HEK293 (cell line): Measurements from ENCODE around the gene HDAC1.

Experiments
- CTCF ChIA-PET: fragments of 350-600 bp; formaldehyde crosslinking; extraction: SDS; loops from one replicate; lab custom pipeline; 2021; ENCODE audit warnings: antibody characterized with exemption; lab: Yijun Ruan, JAX
- POLR2A ChIA-PET: fragments of 300-600 bp; formaldehyde crosslinking; extraction: SDS; loops from one replicate; lab custom pipeline; 2020; ENCODE audit warnings: antibody characterized with exemption, inconsistent platforms; lab: Yijun Ruan, JAX
- H3K27ac ChIP-seq: fragments of 200-500 bp; sonication (Bioruptor generic); 2 replicates; pipeline ENCODE4 v1.5.1; 2014; ENCODE audit warnings: low read depth, low read length, control low read depth, inconsistent platforms; ENCODE audit errors: extremely low read depth
- H3K36me3 ChIP-seq, 2 experiments: fragments of 200-500 bp in 1 of 2; sonication (Bioruptor generic) in 1 of 2; 1 replicate in 1 of 2; 2 replicates in 1 of 2; pipeline ENCODE4 v1.5.1; 2014 to 2017; ENCODE audit warnings: inconsistent platforms in 2 of 2, low read length in 2 of 2; ENCODE audit not compliant: control insufficient read depth in 2 of 2, insufficient read depth in 1 of 2
- H3K4me1 ChIP-seq: fragments of 200-500 bp; sonication (Bioruptor generic); 2 replicates; pipeline ENCODE4 v1.5.1; 2014; ENCODE audit warnings: mild to moderate bottlenecking, low read length, inconsistent platforms; ENCODE audit not compliant: control insufficient read depth, insufficient read depth
- H3K4me3 ChIP-seq: 2 replicates; pipeline ENCODE4 v1.5.1; 2011; ENCODE audit warnings: low read depth, mild to moderate bottlenecking, control low read depth, low read length, moderate library complexity
- H3K9me3 ChIP-seq: fragments of 200-500 bp; sonication (Bioruptor generic); 2 replicates; pipeline ENCODE4 v1.5.1; 2014; ENCODE audit warnings: low read depth, low read length, inconsistent platforms; ENCODE audit not compliant: control insufficient read depth, insufficient read depth
- FEZF1 ChIP-seq: fragments of 450-650 bp; formaldehyde crosslinking; IDR thresholded peaks from 2 replicates; pipeline ENCODE4 v1.5.1; 2016; ENCODE audit warnings: missing biosample characterization, missing genetic modification characterization
- GLIS1 ChIP-seq: fragments of 450-650 bp; formaldehyde crosslinking; IDR thresholded peaks from 2 replicates; pipeline ENCODE4 v1.5.1; 2016; ENCODE audit warnings: missing biosample characterization, missing genetic modification characterization
- TRIM28 ChIP-seq: IDR thresholded peaks from 2 replicates; pipeline ENCODE4 v1.6.1; 2011; ENCODE audit warnings: low read length, control low read depth, borderline replicate concordance
- WT1 ChIP-seq: fragments of 450-650 bp; formaldehyde crosslinking; IDR thresholded peaks from 2 replicates; pipeline ENCODE4 v1.5.1; 2016; ENCODE audit warnings: missing biosample characterization, missing genetic modification characterization
- YY2 ChIP-seq: fragments of 450-650 bp; formaldehyde crosslinking; IDR thresholded peaks from 2 replicates; pipeline ENCODE4 v1.5.1; 2016; ENCODE audit warnings: missing biosample characterization, missing genetic modification characterization
- ZBTB17 ChIP-seq: fragments of 450-650 bp; formaldehyde crosslinking; IDR thresholded peaks from 2 replicates; pipeline ENCODE4 v1.5.1; 2016; ENCODE audit warnings: missing biosample characterization, missing genetic modification characterization
- ZFP41 ChIP-seq: fragments of 450-650 bp; formaldehyde crosslinking; IDR thresholded peaks from 2 replicates; pipeline ENCODE4 v1.5.1; 2016; ENCODE audit warnings: missing biosample characterization, missing genetic modification characterization, borderline replicate concordance
- ZNF146 ChIP-seq: fragments of 450-650 bp; formaldehyde crosslinking; IDR thresholded peaks from 2 replicates; pipeline ENCODE4 v1.5.1; 2016; ENCODE audit warnings: missing biosample characterization, missing genetic modification characterization
- ZNF223 ChIP-seq: fragments of 450-650 bp; formaldehyde crosslinking; IDR thresholded peaks from 2 replicates; pipeline ENCODE4 v1.5.1; 2016; ENCODE audit warnings: missing biosample characterization, missing genetic modification characterization
- ZNF266 ChIP-seq: fragments of 450-650 bp; formaldehyde crosslinking; IDR thresholded peaks from 2 replicates; pipeline ENCODE4 v1.5.1; 2016; ENCODE audit warnings: missing biosample characterization, missing genetic modification characterization, low read depth
- ZNF341 ChIP-seq: fragments of 450-650 bp; formaldehyde crosslinking; IDR thresholded peaks from 2 replicates; pipeline ENCODE4; 2016; ENCODE audit warnings: low read depth, missing biosample characterization, missing genetic modification characterization
- ZNF426 ChIP-seq: fragments of 450-650 bp; formaldehyde crosslinking; IDR thresholded peaks from 2 replicates; pipeline ENCODE4 v1.5.1; 2017; ENCODE audit warnings: missing biosample characterization, missing genetic modification characterization, mild to moderate bottlenecking, inconsistent platforms, moderate library complexity
- ZNF514 ChIP-seq: fragments of 450-650 bp; formaldehyde crosslinking; IDR thresholded peaks from 2 replicates; pipeline ENCODE4 v1.5.1; 2016; ENCODE audit warnings: missing biosample characterization, missing genetic modification characterization
- ZNF549 ChIP-seq: fragments of 450-650 bp; IDR thresholded peaks from 2 replicates; pipeline ENCODE4 v1.5.1; 2018; ENCODE audit warnings: missing biosample characterization, missing genetic modification characterization, mild to moderate bottlenecking, inconsistent platforms, moderate library complexity
- ZNF600 ChIP-seq: fragments of 450-650 bp; formaldehyde crosslinking; IDR thresholded peaks from 2 replicates; pipeline ENCODE4 v1.5.1; 2016; ENCODE audit warnings: missing biosample characterization, missing genetic modification characterization
- ZNF664 ChIP-seq: fragments of 450-650 bp; formaldehyde crosslinking; IDR thresholded peaks from 2 replicates; pipeline ENCODE4 v1.5.1; 2016; ENCODE audit warnings: missing biosample characterization, missing genetic modification characterization
- TF ChIP-seq, protein P1 (sequence below): fragments of 450-650 bp; formaldehyde crosslinking; IDR thresholded peaks from 2 replicates; pipeline ENCODE4 v1.5.1; 2017; ENCODE audit warnings: missing biosample characterization, missing genetic modification characterization
- TF ChIP-seq, protein P2 (sequence below): fragments of 450-650 bp; formaldehyde crosslinking; IDR thresholded peaks from 2 replicates; pipeline ENCODE4 v1.5.1; 2016; ENCODE audit warnings: missing biosample characterization, missing genetic modification characterization, low read depth
- TF ChIP-seq, protein P3 (sequence below): fragments of 450-650 bp; formaldehyde crosslinking; IDR thresholded peaks from 2 replicates; pipeline ENCODE4 v1.5.1; 2017; ENCODE audit warnings: missing biosample characterization, mild to moderate bottlenecking, missing genetic modification characterization, moderate library complexity
- TF ChIP-seq, protein P4 (sequence below): fragments of 450-650 bp; formaldehyde crosslinking; IDR thresholded peaks from 2 replicates; pipeline ENCODE4 v1.5.1; 2016; ENCODE audit warnings: missing biosample characterization, missing genetic modification characterization
- TF ChIP-seq, protein P5 (sequence below): fragments of 450-650 bp; formaldehyde crosslinking; conservative IDR thresholded peaks from 2 replicates; pipeline ENCODE4 v1.5.1; 2016; ENCODE audit warnings: low read depth, missing biosample characterization, missing genetic modification characterization

Gene HDAC1

DNA sequence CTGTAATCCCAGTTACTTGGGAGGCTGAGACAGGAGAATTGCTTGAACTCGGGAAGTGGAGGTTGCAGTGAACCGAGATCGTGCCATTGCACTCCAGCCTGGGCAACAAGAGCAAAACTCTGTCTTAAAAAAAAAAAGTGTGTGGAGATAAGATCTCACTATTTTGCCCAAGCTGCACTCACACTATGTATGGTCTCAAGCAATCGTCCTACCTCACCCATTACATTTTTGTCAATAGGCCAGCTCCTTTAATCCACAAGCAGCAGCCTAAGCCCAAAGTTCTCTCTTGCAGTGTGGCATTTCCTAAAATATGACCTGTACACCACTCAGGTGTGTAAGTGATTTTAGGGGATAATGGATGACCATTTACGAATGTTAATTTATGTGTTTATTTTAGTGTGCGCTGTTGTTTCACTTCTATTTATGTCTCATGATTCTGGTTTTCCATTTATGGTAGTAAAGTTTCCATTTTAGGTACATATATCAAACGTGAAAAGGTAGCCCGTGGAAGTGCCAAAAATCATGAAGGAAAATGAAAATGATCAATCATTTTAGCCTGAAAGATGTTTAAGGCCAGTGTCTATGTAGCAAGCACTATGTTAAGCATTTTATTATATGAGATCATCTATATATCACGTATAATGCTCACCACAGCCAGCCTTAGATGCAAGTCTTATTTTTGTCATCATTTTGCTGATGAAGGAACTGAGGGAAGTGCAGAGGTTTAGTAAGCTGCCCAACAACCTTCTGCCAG is 35.2 kb upstream of the HDAC1 start (continued):
- TF ChIP-seq GLIS1 (tag by site-specific recombination) (no peak), ZNF514 (tag by site-specific recombination) (no peak), ZNF426 (tag by site-specific recombination) (no peak)

DNA sequence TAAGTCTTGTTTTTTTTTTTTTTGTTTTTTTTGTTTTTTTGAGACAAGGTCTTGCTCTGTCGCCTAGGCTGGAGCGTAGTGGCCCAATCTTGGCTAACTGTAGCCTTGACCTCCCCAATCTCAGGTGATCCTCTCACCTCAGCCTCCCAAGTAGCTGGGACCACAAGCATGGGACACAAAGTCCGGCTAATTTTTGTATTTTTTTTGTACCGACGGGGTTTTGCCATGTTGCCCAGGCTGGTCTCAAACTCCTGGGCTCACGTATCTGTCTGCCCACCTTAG is 34.7 kb upstream of the HDAC1 start:
- Histone ChIP-seq H3K9me3 (no peaks in the 10 kb centered on the region), H3K36me3 (no peaks in the 10 kb centered on the region), H3K4me3 (no peak overlapping the region), H3K27ac (no peak overlapping the region), H3K4me1 (no peaks in the 10 kb centered on the region)
- ChIA-PET POLR2A (interaction anchor here (1.5 kb wide), 1 partner anchor 79 kb away, joined by 3 read pairs; the partner anchor contains the start of gene MARCKSL1), CTCF (interaction anchor here (4.6 kb wide), 1 partner anchor 10 kb away, joined by 40 read pairs; the partner anchor contains the start of gene FAM167B)
- TF ChIP-seq ZNF664 (no peak), ZNF266 (tag by site-specific recombination) (no peak), ZNF341 (no peak), ZNF223 (no peak), ZNF426 (tag by site-specific recombination) (no peak), FEZF1 (no peak), ZNF514 (tag by site-specific recombination) (no peak), ZNF600 (no peak), ZFP41 (tag by site-specific recombination) (no peak), ZBTB17 (no peak), WT1 (no peak), ZNF146 (tag by site-specific recombination) (no peak), YY2 (no peak), TRIM28 (no peak), ZNF549 (no peak)
- TF ChIP-seq, protein P1, sequence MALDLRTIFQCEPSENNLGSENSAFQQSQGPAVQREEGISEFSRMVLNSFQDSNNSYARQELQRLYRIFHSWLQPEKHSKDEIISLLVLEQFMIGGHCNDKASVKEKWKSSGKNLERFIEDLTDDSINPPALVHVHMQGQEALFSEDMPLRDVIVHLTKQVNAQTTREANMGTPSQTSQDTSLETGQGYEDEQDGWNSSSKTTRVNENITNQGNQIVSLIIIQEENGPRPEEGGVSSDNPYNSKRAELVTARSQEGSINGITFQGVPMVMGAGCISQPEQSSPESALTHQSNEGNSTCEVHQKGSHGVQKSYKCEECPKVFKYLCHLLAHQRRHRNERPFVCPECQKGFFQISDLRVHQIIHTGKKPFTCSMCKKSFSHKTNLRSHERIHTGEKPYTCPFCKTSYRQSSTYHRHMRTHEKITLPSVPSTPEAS (tag by site-specific recombination) = no peak
- TF ChIP-seq, protein P2, sequence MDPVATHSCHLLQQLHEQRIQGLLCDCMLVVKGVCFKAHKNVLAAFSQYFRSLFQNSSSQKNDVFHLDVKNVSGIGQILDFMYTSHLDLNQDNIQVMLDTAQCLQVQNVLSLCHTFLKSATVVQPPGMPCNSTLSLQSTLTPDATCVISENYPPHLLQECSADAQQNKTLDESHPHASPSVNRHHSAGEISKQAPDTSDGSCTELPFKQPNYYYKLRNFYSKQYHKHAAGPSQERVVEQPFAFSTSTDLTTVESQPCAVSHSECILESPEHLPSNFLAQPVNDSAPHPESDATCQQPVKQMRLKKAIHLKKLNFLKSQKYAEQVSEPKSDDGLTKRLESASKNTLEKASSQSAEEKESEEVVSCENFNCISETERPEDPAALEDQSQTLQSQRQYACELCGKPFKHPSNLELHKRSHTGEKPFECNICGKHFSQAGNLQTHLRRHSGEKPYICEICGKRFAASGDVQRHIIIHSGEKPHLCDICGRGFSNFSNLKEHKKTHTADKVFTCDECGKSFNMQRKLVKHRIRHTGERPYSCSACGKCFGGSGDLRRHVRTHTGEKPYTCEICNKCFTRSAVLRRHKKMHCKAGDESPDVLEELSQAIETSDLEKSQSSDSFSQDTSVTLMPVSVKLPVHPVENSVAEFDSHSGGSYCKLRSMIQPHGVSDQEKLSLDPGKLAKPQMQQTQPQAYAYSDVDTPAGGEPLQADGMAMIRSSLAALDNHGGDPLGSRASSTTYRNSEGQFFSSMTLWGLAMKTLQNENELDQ (tag by site-specific recombination) = no peak
- TF ChIP-seq, protein P3, sequence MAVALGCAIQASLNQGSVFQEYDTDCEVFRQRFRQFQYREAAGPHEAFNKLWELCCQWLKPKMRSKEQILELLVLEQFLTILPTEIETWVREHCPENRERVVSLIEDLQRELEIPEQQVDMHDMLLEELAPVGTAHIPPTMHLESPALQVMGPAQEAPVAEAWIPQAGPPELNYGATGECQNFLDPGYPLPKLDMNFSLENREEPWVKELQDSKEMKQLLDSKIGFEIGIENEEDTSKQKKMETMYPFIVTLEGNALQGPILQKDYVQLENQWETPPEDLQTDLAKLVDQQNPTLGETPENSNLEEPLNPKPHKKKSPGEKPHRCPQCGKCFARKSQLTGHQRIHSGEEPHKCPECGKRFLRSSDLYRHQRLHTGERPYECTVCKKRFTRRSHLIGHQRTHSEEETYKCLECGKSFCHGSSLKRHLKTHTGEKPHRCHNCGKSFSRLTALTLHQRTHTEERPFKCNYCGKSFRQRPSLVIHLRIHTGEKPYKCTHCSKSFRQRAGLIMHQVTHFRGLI (tag by site-specific recombination) = no peak
- TF ChIP-seq, protein P4, sequence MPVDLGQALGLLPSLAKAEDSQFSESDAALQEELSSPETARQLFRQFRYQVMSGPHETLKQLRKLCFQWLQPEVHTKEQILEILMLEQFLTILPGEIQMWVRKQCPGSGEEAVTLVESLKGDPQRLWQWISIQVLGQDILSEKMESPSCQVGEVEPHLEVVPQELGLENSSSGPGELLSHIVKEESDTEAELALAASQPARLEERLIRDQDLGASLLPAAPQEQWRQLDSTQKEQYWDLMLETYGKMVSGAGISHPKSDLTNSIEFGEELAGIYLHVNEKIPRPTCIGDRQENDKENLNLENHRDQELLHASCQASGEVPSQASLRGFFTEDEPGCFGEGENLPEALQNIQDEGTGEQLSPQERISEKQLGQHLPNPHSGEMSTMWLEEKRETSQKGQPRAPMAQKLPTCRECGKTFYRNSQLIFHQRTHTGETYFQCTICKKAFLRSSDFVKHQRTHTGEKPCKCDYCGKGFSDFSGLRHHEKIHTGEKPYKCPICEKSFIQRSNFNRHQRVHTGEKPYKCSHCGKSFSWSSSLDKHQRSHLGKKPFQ (tag by site-specific recombination) = no peak
- TF ChIP-seq, protein P5, sequence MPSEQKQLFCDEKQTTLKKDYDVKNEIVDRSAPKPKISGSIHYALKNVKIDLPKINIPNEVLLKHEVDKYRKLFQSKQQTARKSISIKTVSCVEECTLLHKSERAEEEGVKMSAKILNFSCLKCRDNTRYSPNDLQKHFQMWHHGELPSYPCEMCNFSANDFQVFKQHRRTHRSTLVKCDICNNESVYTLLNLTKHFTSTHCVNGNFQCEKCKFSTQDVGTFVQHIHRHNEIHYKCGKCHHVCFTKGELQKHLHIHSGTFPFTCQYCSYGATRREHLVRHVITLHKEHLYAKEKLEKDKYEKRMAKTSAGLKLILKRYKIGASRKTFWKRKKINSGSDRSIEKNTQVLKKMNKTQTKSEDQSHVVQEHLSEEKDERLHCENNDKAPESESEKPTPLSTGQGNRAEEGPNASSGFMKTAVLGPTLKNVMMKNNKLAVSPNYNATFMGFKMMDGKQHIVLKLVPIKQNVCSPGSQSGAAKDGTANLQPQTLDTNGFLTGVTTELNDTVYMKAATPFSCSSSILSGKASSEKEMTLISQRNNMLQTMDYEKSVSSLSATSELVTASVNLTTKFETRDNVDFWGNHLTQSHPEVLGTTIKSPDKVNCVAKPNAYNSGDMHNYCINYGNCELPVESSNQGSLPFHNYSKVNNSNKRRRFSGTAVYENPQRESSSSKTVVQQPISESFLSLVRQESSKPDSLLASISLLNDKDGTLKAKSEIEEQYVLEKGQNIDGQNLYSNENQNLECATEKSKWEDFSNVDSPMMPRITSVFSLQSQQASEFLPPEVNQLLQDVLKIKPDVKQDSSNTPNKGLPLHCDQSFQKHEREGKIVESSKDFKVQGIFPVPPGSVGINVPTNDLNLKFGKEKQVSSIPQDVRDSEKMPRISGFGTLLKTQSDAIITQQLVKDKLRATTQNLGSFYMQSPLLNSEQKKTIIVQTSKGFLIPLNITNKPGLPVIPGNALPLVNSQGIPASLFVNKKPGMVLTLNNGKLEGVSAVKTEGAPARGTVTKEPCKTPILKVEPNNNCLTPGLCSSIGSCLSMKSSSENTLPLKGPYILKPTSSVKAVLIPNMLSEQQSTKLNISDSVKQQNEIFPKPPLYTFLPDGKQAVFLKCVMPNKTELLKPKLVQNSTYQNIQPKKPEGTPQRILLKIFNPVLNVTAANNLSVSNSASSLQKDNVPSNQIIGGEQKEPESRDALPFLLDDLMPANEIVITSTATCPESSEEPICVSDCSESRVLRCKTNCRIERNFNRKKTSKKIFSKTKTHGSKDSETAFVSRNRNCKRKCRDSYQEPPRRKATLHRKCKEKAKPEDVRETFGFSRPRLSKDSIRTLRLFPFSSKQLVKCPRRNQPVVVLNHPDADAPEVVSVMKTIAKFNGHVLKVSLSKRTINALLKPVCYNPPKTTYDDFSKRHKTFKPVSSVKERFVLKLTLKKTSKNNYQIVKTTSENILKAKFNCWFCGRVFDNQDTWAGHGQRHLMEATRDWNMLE (tag by site-specific recombination) = no peak
